C4-2B (cell line): Measurements from ENCODE around the gene ADD2.

Experiments
- CTCF ChIP-seq: fragments of 450-650 bp; conservative IDR thresholded peaks from 2 replicates; pipeline ENCODE4 v1.5.1; 2017; ENCODE audit warnings: mild to moderate bottlenecking
- ZFX ChIP-seq: fragments of 450-650 bp; IDR thresholded peaks from 2 replicates; pipeline ENCODE4 v1.6.1; 2017

- TF ChIP-seq CTCF (no peak), ZFX (no peak)
Observed at GRCh38 chr2:70615222-70615621, 152.8 kb downstream of the ADD2 start.
